Astrocyte (in vitro differentiated cells and primary cell): ENCODE data around the gene OSBPL9.

Source experiments
- EZH2 ChIP-seq: IDR thresholded peaks from 2 replicates; pipeline ENCODE4 v1.6.1; 2012; ENCODE audit warnings: mild to moderate bottlenecking, low read length, inconsistent platforms; ENCODE audit not compliant: insufficient read depth
- TF ChIP-seq, protein P1 (sequence below): IDR thresholded peaks from 2 replicates; pipeline ENCODE4 v1.5.1; 2011; ENCODE audit warnings: low read depth, mild to moderate bottlenecking, inconsistent platforms, low read length, moderate library complexity; ENCODE audit not compliant: insufficient read depth

DNA sequence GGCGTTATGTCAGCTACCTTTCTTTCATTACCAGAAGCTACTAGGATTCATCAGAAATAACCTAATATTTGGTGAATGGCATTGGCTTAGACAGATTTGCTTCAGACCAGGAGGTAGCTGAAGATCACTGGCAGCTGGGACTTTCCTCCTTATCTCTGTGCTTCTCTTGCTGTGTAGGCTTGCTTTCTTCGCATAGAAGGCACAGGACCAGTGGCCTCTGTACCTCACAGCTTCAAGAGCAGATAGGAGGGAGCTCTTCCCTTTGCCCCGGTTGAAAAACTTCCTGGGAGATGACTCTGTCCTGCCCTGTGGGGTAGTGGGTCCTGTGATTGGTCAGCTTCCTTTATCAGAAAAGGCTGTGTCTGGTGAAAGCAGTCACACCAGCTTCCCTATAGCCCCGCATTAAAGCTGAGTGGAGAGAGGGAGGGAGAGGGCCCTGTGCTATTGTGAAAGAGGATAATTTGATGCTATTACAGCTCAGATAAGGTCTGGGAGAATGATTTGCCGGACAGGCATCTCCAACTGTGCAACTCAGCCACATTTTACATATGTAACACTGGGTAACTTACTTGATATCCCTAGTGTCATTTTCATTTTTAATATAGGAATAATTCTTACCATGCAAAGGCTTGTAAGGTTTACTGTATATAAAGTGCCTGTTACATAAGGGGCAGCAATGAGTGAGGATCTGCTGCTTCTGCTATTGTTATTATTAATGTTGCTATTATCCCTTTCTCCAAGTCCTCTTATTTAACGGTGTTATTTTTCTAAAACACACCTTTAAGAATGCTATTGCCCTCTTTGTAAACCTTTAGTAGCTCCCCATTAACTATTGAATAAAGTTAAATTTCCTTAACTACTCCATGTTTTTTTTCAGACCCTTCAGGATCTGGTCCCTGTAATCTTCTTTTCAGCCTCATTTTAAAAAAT is 31.6 kb downstream of the OSBPL9 start:
- TF ChIP-seq, protein P1, sequence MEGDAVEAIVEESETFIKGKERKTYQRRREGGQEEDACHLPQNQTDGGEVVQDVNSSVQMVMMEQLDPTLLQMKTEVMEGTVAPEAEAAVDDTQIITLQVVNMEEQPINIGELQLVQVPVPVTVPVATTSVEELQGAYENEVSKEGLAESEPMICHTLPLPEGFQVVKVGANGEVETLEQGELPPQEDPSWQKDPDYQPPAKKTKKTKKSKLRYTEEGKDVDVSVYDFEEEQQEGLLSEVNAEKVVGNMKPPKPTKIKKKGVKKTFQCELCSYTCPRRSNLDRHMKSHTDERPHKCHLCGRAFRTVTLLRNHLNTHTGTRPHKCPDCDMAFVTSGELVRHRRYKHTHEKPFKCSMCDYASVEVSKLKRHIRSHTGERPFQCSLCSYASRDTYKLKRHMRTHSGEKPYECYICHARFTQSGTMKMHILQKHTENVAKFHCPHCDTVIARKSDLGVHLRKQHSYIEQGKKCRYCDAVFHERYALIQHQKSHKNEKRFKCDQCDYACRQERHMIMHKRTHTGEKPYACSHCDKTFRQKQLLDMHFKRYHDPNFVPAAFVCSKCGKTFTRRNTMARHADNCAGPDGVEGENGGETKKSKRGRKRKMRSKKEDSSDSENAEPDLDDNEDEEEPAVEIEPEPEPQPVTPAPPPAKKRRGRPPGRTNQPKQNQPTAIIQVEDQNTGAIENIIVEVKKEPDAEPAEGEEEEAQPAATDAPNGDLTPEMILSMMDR: no peak
- TF ChIP-seq EZH2: no peak
